ENCODE measurements around the gene WDFY3. TPM values are rescaled to one million over a fixed set of nuclear protein-coding genes. Genes with fewer than 3 reads are reported as not detected.

WDFY3 gene
- total RNA-seq, 5 donors from 2014 or later (not counting 1 experiment from before 2014, with no cell fraction given), result 0.47 to 1.3 (median 0.68) TPM

GRCh38 chr4:84804136-84804535, 162.4 kb downstream of the WDFY3 start:
- Histone ChIP-seq H3K27ac (ENCODE audit: low read length) (no peak overlapping the region), H3K4me1 (ENCODE audit: control insufficient read depth in 1 of 2, extremely low read depth in 1 of 2, insufficient read depth in 2 of 2, low read length in 2 of 2) (no peaks in the 10 kb centered on the region), H3K4me3 (ENCODE audit: control insufficient read depth in 1 of 2, extremely low read depth in 1 of 2, low read length in 1 of 2) (no peak overlapping the region), H3K9me3 (no peaks in the 10 kb centered on the region), H3K27me3 (replicated peaks in 1 of 2; ENCODE audit: control insufficient read depth in 2 of 2, extremely low read depth in 1 of 2, insufficient read depth in 2 of 2, low read length in 1 of 2) (no peaks in the 10 kb centered on the region), H3K36me3 (ENCODE audit: control insufficient read depth in 2 of 2, extremely low read depth in 1 of 2, insufficient read depth in 1 of 2, low read length in 1 of 2) (no peaks in the 10 kb centered on the region)
- ChIA-PET POLR2A (no interaction called here), CTCF (no interaction called here)
- no peak for ATAC-seq (replicated peaks in 1 of 4)
- H3K9me3 Mint-ChIP-seq, result no peaks in the 10 kb centered on the region
- DNase-seq, result no peak
- H3K27ac Mint-ChIP-seq, result no peak overlapping the region
- H3K27me3 Mint-ChIP-seq, result no peaks in the 10 kb centered on the region
- no peak overlapping the region for H3K4me3 Mint-ChIP-seq
- 93% methylated on average over 4 of the region's 4 CpGs for WGBS (ENCODE audit: insufficient coverage)
- no peaks in the 10 kb centered on the region for H3K4me1 Mint-ChIP-seq
- no peaks in the 10 kb centered on the region for H3K36me3 Mint-ChIP-seq

- ChIA-PET CTCF (no interaction called here), POLR2A (no interaction called here)
- WGBS (ENCODE audit: insufficient coverage), result no CpG with 5 or more reads among the region's 1 CpG
- H3K9me3 Mint-ChIP-seq, result no peaks in the 10 kb centered on the region
- Histone ChIP-seq H3K9me3 (no peaks in the 10 kb centered on the region), H3K27ac (ENCODE audit: low read length) (no peak overlapping the region), H3K4me1 (ENCODE audit: control insufficient read depth in 1 of 2, extremely low read depth in 1 of 2, insufficient read depth in 2 of 2, low read length in 2 of 2) (no peaks in the 10 kb centered on the region), H3K36me3 (ENCODE audit: control insufficient read depth in 2 of 2, extremely low read depth in 1 of 2, insufficient read depth in 1 of 2, low read length in 1 of 2) (no peaks in the 10 kb centered on the region), H3K4me3 (ENCODE audit: control insufficient read depth in 1 of 2, extremely low read depth in 1 of 2, low read length in 1 of 2) (no peak overlapping the region), H3K27me3 (replicated peaks in 1 of 2; ENCODE audit: control insufficient read depth in 2 of 2, extremely low read depth in 1 of 2, insufficient read depth in 2 of 2, low read length in 1 of 2) (no peaks in the 10 kb centered on the region)
- H3K4me1 Mint-ChIP-seq, result no peaks in the 10 kb centered on the region
- DNase-seq (no peak), ATAC-seq (replicated peaks in 1 of 4) (no peak)
- no peaks in the 10 kb centered on the region for H3K36me3 Mint-ChIP-seq
- no peaks in the 10 kb centered on the region for H3K27me3 Mint-ChIP-seq
- H3K27ac Mint-ChIP-seq, result no peak overlapping the region
- no peak overlapping the region for H3K4me3 Mint-ChIP-seq
Measured at GRCh38 chr4:84803720-84804119, 162.8 kb downstream of the WDFY3 start.

- H3K4me1 Mint-ChIP-seq, result no peaks in the 10 kb centered on the region
- Histone ChIP-seq H3K4me3 (ENCODE audit: control insufficient read depth in 1 of 2, extremely low read depth in 1 of 2, low read length in 1 of 2) (no peak overlapping the region), H3K27ac (ENCODE audit: low read length) (no peak overlapping the region), H3K4me1 (ENCODE audit: control insufficient read depth in 1 of 2, extremely low read depth in 1 of 2, insufficient read depth in 2 of 2, low read length in 2 of 2) (no peaks in the 10 kb centered on the region), H3K36me3 (ENCODE audit: control insufficient read depth in 2 of 2, extremely low read depth in 1 of 2, insufficient read depth in 1 of 2, low read length in 1 of 2) (no peaks in the 10 kb centered on the region), H3K27me3 (replicated peaks in 1 of 2; ENCODE audit: control insufficient read depth in 2 of 2, extremely low read depth in 1 of 2, insufficient read depth in 2 of 2, low read length in 1 of 2) (no peaks in the 10 kb centered on the region), H3K9me3 (no peaks in the 10 kb centered on the region)
- CTCF ChIA-PET, result no interaction called here
- POLR2A ChIA-PET, result no interaction called here
- H3K9me3 Mint-ChIP-seq, result no peaks in the 10 kb centered on the region
- no peak overlapping the region for H3K4me3 Mint-ChIP-seq
- ATAC-seq (replicated peaks in 1 of 4) (no peak), DNase-seq (no peak)
- no peaks in the 10 kb centered on the region for H3K36me3 Mint-ChIP-seq
- no peaks in the 10 kb centered on the region for H3K27me3 Mint-ChIP-seq
- 57% methylated on average over 1 of the region's 2 CpGs for WGBS (ENCODE audit: insufficient coverage)
- H3K27ac Mint-ChIP-seq, result no peak overlapping the region
Measured at GRCh38 chr4:84803116-84803515, 163.4 kb downstream of the WDFY3 start.

- Histone ChIP-seq H3K27ac (ENCODE audit: low read length) (no peak overlapping the region), H3K4me3 (ENCODE audit: control insufficient read depth in 1 of 2, extremely low read depth in 1 of 2, low read length in 1 of 2) (no peak overlapping the region), H3K9me3 (no peaks in the 10 kb centered on the region), H3K27me3 (replicated peaks in 1 of 2; ENCODE audit: control insufficient read depth in 2 of 2, extremely low read depth in 1 of 2, insufficient read depth in 2 of 2, low read length in 1 of 2) (no peaks in the 10 kb centered on the region), H3K36me3 (ENCODE audit: control insufficient read depth in 2 of 2, extremely low read depth in 1 of 2, insufficient read depth in 1 of 2, low read length in 1 of 2) (no peaks in the 10 kb centered on the region), H3K4me1 (ENCODE audit: control insufficient read depth in 1 of 2, extremely low read depth in 1 of 2, insufficient read depth in 2 of 2, low read length in 2 of 2) (no peaks in the 10 kb centered on the region)
- H3K4me3 Mint-ChIP-seq, result no peak overlapping the region
- ChIA-PET CTCF (no interaction called here), POLR2A (no interaction called here)
- H3K36me3 Mint-ChIP-seq, result no peaks in the 10 kb centered on the region
- no peaks in the 10 kb centered on the region for H3K27me3 Mint-ChIP-seq
- H3K4me1 Mint-ChIP-seq, result no peaks in the 10 kb centered on the region
- no peak overlapping the region for H3K27ac Mint-ChIP-seq
- H3K9me3 Mint-ChIP-seq, result no peaks in the 10 kb centered on the region
- no peak for DNase-seq
- ATAC-seq (replicated peaks in 1 of 4), result no peak
Measured at GRCh38 chr4:84800256-84800655, 166.2 kb downstream of the WDFY3 start.

- Mint-ChIP-seq H3K27me3 (no peaks in the 10 kb centered on the region), H3K27ac (no peak overlapping the region), H3K9me3 (no peaks in the 10 kb centered on the region), H3K4me1 (no peaks in the 10 kb centered on the region), H3K4me3 (no peak overlapping the region), H3K36me3 (no peaks in the 10 kb centered on the region)
- Histone ChIP-seq H3K27me3 (replicated peaks in 1 of 2; ENCODE audit: control insufficient read depth in 2 of 2, extremely low read depth in 1 of 2, insufficient read depth in 2 of 2, low read length in 1 of 2) (no peaks in the 10 kb centered on the region), H3K4me3 (ENCODE audit: control insufficient read depth in 1 of 2, extremely low read depth in 1 of 2, low read length in 1 of 2) (no peak overlapping the region), H3K4me1 (ENCODE audit: control insufficient read depth in 1 of 2, extremely low read depth in 1 of 2, insufficient read depth in 2 of 2, low read length in 2 of 2) (no peaks in the 10 kb centered on the region), H3K9me3 (no peaks in the 10 kb centered on the region), H3K27ac (ENCODE audit: low read length) (no peak overlapping the region), H3K36me3 (ENCODE audit: control insufficient read depth in 2 of 2, extremely low read depth in 1 of 2, insufficient read depth in 1 of 2, low read length in 1 of 2) (no peaks in the 10 kb centered on the region)
- DNase-seq, result no peak
- 83% methylated on average over 2 of the region's 3 CpGs for WGBS (ENCODE audit: insufficient coverage)
- ChIA-PET POLR2A (no interaction called here), CTCF (no interaction called here)
- ATAC-seq (replicated peaks in 1 of 4), result no peak
Measured at GRCh38 chr4:84799318-84799717, 167.2 kb downstream of the WDFY3 start.

- no peaks in the 10 kb centered on the region for H3K36me3 Mint-ChIP-seq
- H3K27me3 ChIP-seq (replicated peaks in 1 of 2; ENCODE audit: control insufficient read depth in 2 of 2, extremely low read depth in 1 of 2, insufficient read depth in 2 of 2, low read length in 1 of 2), result no peaks in the 10 kb centered on the region
- no peaks in the 10 kb centered on the region for H3K36me3 ChIP-seq (ENCODE audit: control insufficient read depth in 2 of 2, extremely low read depth in 1 of 2, insufficient read depth in 1 of 2, low read length in 1 of 2)
- no peak overlapping the region for H3K27ac ChIP-seq (ENCODE audit: low read length)
- no peak overlapping the region for H3K4me3 Mint-ChIP-seq
- WGBS (ENCODE audit: insufficient coverage), result no CpG with 5 or more reads among the region's 3 CpGs
- H3K4me1 Mint-ChIP-seq, result no peaks in the 10 kb centered on the region
- ATAC-seq (replicated peaks in 1 of 4), result no peak
- H3K4me1 ChIP-seq (ENCODE audit: control insufficient read depth in 1 of 2, extremely low read depth in 1 of 2, insufficient read depth in 2 of 2, low read length in 2 of 2), result no peaks in the 10 kb centered on the region
- H3K27me3 Mint-ChIP-seq, result no peaks in the 10 kb centered on the region
- ChIA-PET POLR2A (no interaction called here), CTCF (no interaction called here)
- no peaks in the 10 kb centered on the region for H3K9me3 ChIP-seq
- no peak overlapping the region for H3K4me3 ChIP-seq (ENCODE audit: control insufficient read depth in 1 of 2, extremely low read depth in 1 of 2, low read length in 1 of 2)
- DNase-seq, result no peak
- no peak overlapping the region for H3K27ac Mint-ChIP-seq
- no peaks in the 10 kb centered on the region for H3K9me3 Mint-ChIP-seq
Measured at GRCh38 chr4:84796394-84796793, 170.1 kb downstream of the WDFY3 start.

- Histone ChIP-seq H3K4me1 (ENCODE audit: control insufficient read depth in 1 of 2, extremely low read depth in 1 of 2, insufficient read depth in 2 of 2, low read length in 2 of 2) (no peaks in the 10 kb centered on the region), H3K27ac (ENCODE audit: low read length) (no peak overlapping the region), H3K4me3 (ENCODE audit: control insufficient read depth in 1 of 2, extremely low read depth in 1 of 2, low read length in 1 of 2) (no peak overlapping the region), H3K9me3 (no peaks in the 10 kb centered on the region), H3K27me3 (replicated peaks in 1 of 2; ENCODE audit: control insufficient read depth in 2 of 2, extremely low read depth in 1 of 2, insufficient read depth in 2 of 2, low read length in 1 of 2) (no peaks in the 10 kb centered on the region), H3K36me3 (ENCODE audit: control insufficient read depth in 2 of 2, extremely low read depth in 1 of 2, insufficient read depth in 1 of 2, low read length in 1 of 2) (no peaks in the 10 kb centered on the region)
- Mint-ChIP-seq H3K36me3 (no peaks in the 10 kb centered on the region), H3K9me3 (no peaks in the 10 kb centered on the region), H3K4me1 (no peaks in the 10 kb centered on the region), H3K4me3 (no peak overlapping the region), H3K27me3 (no peaks in the 10 kb centered on the region), H3K27ac (no peak overlapping the region)
- DNase-seq (no peak), ATAC-seq (replicated peaks in 1 of 4) (no peak)
- POLR2A ChIA-PET, result no interaction called here
- WGBS (ENCODE audit: insufficient coverage), result no CpG with 5 or more reads among the region's 4 CpGs
- CTCF ChIA-PET, result no interaction called here
Measured at GRCh38 chr4:84792366-84793301, 173.9 kb downstream of the WDFY3 start.

All from T-cell (primary cell).